Stimulated activated CD4-positive, alpha-beta T cell treated with anti-CD3 and anti-CD28 coated beads, Interleukin-15, amount 100 ng/mL, for 24 hours (primary cell): ENCODE measurements around the gene RIMS4.
"Not testable (repeated sequence)": the region's sequence is repeated elsewhere in the genome, so short reads cannot be mapped to it uniquely, and the experiment has no call there.

Experiments used
- DNase-seq: peaks from one replicate; pipeline ENCODE4 v3.0.0-alpha.2; 2020

Gene RIMS4

DNA sequence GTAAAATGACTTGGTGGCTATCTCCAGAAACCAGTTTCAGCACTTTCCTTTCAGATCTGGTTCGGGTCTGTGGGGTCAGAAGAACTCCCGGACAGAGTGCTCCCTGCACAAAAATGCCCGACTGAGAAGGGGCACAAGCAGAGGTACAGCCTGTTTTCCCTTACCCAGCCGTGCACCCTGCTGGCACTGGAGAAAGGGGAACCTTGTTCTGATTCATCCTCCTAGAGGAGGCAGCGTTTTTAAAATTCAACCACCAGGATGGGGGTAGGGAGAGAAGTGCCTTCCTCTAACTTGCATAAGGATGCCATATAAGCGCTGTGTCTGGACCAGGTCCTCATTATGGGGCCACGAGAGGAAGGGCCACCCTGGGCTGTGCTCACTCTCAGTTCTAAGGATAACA lies 17.6 kb downstream of the RIMS4 start:
- DNase-seq: no peak

DNA sequence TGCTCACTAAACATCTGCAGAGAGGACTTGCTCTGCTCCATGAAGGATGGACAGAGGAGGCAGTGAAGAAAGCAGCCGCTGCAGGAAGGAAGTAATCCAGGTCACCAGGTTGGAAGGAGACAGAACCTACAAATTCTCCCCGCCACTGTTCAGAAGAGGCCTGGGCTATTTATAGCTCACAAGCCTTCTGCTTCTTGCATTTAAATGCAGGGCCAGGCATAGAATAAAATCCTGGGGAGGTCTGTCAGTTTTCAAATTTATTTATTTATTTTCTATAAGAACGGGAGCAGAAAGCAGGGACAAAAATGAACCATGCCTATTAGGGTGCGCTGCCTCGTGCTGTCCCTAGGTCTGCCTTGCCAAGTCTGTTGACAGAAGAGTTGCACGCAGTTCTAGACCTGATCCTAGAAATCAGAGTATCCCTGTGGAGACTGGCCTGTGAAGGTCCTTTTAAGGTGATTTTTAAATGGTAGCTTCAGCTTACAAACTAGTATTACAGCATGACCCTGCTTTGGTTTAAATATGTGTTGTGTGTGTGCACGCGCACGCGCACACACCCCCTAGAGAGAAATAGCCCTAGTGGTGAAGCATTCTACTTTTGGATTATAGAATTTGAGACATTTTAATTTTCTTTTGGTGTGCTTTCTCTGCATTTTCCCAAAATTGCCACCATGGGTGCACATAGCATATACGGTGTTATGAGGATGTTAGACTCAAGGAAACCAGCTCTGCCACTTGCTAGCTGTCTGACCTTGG lies 19.5 kb downstream of the RIMS4 start:
- DNase-seq: no peak

GRCh38 chr20:44788706-44789456 lies 21.5 kb downstream of the RIMS4 start:
- DNase-seq: no peak

DNA sequence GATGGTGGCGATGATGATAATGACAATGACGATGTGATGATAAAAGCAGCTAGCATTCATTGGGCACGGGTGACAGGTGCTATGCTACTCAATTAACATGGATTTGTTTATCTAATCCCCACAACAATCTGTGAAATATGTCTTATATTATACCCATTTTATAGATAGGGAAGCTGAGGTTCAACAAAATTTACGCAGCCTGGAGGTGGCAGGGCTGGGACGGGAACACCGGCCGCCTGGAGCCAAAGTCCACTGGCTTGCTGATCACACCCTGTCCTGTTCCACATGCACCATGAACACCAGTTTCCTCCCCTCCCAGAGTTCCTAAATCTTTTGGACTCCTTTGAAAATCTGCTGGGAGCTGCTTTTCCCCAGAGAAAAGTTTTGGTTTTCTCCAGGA lies 23.0 kb downstream of the RIMS4 start:
- no peak for DNase-seq

DNA sequence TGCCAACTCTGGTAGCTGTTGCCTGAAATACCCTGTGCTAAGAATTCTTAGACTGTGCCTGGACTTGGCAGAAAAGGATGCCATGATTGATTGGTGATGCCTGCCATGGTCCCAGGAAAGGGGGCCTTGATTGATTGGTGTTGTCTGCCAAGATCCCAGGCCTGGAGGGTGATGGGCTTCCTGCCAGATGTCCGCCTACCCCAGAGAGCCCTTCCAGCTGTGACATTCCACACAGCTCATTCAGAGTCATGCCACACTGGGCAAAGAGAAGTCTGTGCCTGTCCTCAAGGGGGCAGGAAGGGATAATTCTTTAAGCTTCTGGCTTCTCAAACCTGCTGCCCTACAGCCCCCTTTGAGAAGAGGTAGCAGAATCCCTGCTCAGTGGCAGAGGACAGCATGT lies 24.6 kb downstream of the RIMS4 start:
- no peak for DNase-seq

DNA sequence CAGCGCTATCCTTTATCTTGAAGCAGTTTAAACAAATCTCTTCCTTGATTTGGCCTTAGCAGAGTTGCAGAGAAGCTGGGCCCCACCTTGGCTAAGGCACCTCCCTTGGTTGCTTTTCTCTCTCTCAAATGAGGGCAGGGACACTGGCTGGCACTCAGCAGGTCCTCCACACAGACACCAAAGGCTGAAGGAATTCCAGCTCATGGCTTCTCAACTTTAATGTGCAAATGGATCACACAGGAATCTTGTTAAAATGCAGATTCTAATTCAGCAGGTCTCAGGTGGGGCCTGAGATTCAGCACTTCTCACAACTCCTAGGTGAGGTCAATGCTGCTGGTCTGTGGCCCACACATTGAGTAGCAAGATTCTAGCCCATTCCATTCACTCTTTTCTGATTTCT lies 25.7 kb downstream of the RIMS4 start:
- no peak for DNase-seq

DNA sequence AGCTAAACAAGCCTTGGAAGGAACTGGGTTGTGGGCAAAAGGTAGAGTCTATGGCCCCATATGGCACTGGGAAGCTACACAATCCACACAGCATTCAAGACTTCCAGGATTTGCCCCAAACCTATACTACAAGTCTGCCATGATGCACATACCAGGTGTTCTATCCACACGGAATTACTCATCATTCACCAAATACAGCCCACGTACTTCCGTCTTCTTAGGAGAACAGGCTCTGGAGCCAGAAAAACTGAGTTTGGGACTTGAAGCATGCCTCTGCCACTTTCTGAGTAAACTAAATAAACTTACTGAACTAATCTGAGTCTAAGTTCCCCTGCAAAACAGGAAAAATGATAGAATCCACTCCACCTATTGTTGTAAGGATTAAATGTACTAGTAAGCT lies 28.6 kb downstream of the RIMS4 start:
- DNase-seq: no peak

DNA sequence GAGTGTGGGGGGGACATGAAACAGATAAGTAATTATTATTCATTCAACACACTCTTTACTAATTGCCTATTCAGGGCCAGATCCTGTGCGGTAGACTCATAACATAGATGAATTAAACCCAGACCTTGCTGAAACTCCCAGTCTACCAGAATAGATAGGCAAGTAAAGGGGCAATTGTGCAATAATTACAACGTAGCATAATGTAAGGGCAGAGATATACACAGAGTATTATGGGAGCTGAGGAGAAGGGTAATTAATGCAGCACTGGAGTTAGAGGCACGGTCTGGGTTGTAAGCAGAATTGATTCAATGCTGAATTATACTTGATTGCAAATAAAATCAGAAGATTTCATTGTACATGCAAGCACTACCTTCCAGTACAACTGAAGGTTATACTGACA lies 29.2 kb downstream of the RIMS4 start:
- DNase-seq: no peak

- peak; percentile 53 for DNase-seq
Observed at GRCh38 chr20:44780226-44780625, 30.1 kb downstream of the RIMS4 start.

- no peak for DNase-seq
Observed at GRCh38 chr20:44776980-44777379, 33.4 kb downstream of the RIMS4 start.

DNA sequence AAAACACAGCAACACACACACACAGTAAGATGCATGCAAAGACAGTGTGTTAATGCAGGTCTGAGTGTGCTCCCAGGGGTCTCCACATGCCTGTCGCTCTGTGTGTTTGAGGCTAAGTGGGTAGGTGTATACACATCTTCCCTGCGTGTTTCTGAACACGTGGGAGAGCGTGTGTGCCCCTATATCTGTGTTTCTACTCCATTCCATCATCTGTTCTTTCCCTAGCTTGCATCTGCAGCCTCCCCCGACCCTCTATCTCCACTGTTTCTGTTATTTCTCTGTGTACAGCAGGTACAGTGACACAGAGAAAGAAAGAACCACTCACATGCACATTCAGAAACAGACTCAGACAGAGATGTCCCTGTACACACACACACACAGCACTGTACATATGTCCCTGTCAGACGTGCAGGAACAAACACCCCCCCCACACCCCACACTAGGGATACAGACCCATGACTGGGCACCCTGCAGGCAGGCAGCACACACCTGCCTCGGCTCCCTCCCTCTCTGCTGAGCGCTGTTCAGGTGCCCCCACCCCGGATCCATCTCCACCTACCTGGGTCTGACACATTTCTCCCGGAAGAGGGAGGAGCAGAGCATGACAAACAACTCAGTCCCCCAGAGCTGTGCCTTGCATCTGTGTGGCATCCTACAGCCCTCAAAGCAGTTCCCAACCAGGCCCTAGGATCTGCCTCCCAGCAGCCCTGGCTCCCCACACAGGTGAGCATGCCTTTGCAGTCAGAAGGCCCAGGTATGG lies 37.1 kb downstream of the RIMS4 start:
- no peak for DNase-seq

GRCh38 chr20:44772636-44773035 lies 37.7 kb downstream of the RIMS4 start:
- DNase-seq: no peak

DNA sequence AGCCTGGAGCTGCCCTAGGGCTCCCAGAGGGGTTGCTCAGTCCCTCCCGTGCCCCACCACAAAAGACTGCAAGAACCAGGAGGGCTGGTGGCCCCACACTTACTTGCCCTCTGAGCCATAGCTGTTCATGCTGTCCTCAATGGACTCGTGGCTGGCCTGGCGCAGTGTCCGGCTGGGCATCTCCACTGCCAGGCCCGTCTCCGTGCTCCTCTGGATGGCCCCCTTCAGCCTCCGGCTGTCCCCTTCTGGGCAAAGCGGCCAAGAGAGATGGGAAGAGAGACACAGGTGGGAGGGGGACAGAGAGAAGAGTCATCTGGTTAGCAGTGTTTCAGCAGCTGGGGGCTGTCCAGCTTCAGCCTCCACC lies 39.2 kb downstream of the RIMS4 start:
- no peak for DNase-seq

DNA sequence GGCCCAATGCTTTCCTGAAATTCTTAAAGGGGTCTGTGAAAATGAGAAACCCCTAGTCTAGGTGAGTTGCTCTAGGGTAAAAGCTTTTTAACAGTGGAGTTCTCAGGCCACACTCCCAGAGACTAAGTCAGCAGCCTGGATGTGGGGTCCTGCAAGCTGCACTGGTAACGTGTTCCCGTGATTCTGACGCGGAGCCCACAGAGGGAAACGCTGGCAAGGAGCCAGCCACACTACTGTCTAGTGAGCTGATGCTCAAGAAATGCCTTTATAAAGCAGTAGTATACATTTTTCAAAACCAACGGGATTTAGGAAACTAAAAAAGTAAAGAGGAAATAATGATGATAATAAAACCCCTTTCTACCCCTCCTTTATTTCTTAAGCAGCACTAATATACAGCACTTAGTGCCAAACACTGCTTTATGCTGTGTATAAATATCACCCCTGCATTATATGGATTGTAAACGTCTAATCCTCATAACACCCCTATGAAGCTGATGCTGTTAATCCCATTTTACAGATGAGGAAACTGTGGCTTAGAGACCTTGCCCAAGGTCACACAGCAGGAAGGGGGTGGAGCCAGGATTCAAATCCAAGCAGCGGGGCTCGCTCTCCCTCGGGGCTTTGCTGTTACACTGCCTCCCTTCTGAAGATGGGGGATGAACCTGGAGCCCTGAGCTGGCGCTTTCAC lies 39.7 kb downstream of the RIMS4 start:
- no peak for DNase-seq

- no peak for DNase-seq
Observed at GRCh38 chr20:44769481-44769863, 40.9 kb downstream of the RIMS4 start.

GRCh38 chr20:44768854-44769480 lies 41.4 kb downstream of the RIMS4 start:
- no peak for DNase-seq

- no peak for DNase-seq
Observed at GRCh38 chr20:44768256-44768655, 42.1 kb downstream of the RIMS4 start.

- DNase-seq: no peak
Observed at GRCh38 chr20:44765701-44766347, 44.5 kb downstream of the RIMS4 start.

DNA sequence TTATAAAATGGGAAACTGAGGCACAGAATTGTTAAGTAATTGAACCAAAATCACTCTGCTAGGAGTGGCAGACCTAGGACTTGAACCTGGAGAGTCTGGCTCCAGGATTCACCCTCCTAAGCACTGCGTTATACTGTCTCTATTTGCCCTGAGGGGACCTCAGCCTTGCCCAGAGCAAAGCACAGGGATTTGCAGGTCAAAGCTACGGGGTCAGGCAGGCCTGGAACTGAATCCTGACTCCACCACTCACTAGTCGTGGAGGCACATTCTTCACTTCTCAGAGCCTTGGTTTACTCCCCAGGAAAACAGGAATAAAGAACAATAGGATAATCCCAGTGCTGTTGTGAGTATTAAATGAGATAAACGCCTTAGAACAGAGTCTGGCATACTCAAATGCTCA lies 45.3 kb downstream of the RIMS4 start:
- no peak for DNase-seq

- not testable (repeated sequence) for DNase-seq
Observed at GRCh38 chr20:44763798-44764197, 46.5 kb downstream of the RIMS4 start.

- no peak for DNase-seq
Observed at GRCh38 chr20:44762466-44763140, 47.7 kb downstream of the RIMS4 start.

DNA sequence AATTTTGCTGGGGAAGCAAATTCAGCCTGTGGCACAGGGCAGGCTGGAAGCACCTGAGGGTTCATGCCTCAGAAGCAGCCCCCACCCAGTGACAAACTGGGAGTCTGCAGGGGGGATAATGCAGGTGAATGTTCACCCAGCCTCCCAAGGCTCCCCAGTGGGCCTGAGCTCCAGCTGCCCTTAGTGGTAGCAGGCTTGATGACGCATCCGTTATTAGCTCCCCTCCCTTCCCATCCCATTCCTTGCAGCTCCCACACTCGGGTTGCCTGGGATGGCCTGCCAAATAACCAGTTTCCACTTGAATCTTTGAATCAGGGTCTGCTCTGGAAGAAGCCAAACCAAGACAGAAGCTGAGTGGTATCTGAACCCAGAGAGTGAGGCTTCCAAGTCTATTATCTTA lies 48.9 kb downstream of the RIMS4 start:
- DNase-seq: no peak
